GM20431 (cell line): ENCODE data around the gene TOPAZ1.

Source experiments
- in situ Hi-C: fragments of 300-500 bp; cut with MseI, MboI; formaldehyde crosslinking; loops from one replicate; pipeline ENCODE4 v1.15.0; 2020; ENCODE audit warnings: low sequenced_read_pairs; ENCODE audit not compliant: unreplicated experiment

Gene TOPAZ1

GRCh38 chr3:44241706-44242105, at the start of gene TOPAZ1:
TSS of gene TOPAZ1 (plus strand) at chr3:44241886. CDS start at chr3:44242054, 168 bp downstream.
- in situ Hi-C loops, result no loop called here

- in situ Hi-C loops, result loop anchor here (25.0 kb wide), 1 partner anchor 336 kb away; no protein-coding TSS in a partner anchor
Measured at GRCh38 chr3:44198284-44199269, 43.1 kb upstream of the TOPAZ1 start.

- in situ Hi-C loops, result no loop called here
Measured at GRCh38 chr3:44206261-44206660, 35.4 kb upstream of the TOPAZ1 start.

- in situ Hi-C loops, result no loop called here
Measured at GRCh38 chr3:44206862-44207652, 34.6 kb upstream of the TOPAZ1 start.

- in situ Hi-C loops, result no loop called here
Measured at GRCh38 chr3:44208086-44208485, 33.6 kb upstream of the TOPAZ1 start.

- in situ Hi-C loops, result no loop called here
Measured at GRCh38 chr3:44208568-44208967, 33.1 kb upstream of the TOPAZ1 start.

GRCh38 chr3:44210967-44211366, 30.7 kb upstream of the TOPAZ1 start:
- in situ Hi-C loops, result no loop called here

GRCh38 chr3:44222337-44222736, 19.3 kb upstream of the TOPAZ1 start:
- in situ Hi-C loops, result no loop called here

GRCh38 chr3:44223299-44223698, 18.4 kb upstream of the TOPAZ1 start:
- in situ Hi-C loops, result no loop called here

- in situ Hi-C loops, result no loop called here
Measured at GRCh38 chr3:44224131-44224530, 17.6 kb upstream of the TOPAZ1 start.

- in situ Hi-C loops, result no loop called here
Measured at GRCh38 chr3:44226573-44226972, 15.1 kb upstream of the TOPAZ1 start.

GRCh38 chr3:44227632-44228031, 14.1 kb upstream of the TOPAZ1 start:
- in situ Hi-C loops, result no loop called here

GRCh38 chr3:44228900-44229299, 12.8 kb upstream of the TOPAZ1 start:
- in situ Hi-C loops, result no loop called here

- in situ Hi-C loops, result no loop called here
Measured at GRCh38 chr3:44232407-44232806, 9.3 kb upstream of the TOPAZ1 start.

GRCh38 chr3:44234648-44235268, 6.9 kb upstream of the TOPAZ1 start:
- in situ Hi-C loops, result no loop called here

GRCh38 chr3:44235604-44236484, 5.8 kb upstream of the TOPAZ1 start:
- in situ Hi-C loops, result no loop called here

GRCh38 chr3:44236485-44236908, 5.2 kb upstream of the TOPAZ1 start:
- in situ Hi-C loops, result no loop called here

- in situ Hi-C loops, result no loop called here
Measured at GRCh38 chr3:44237161-44237560, 4.5 kb upstream of the TOPAZ1 start.

- in situ Hi-C loops, result no loop called here
Measured at GRCh38 chr3:44237665-44238064, 4.0 kb upstream of the TOPAZ1 start.
